PFSK-1 (cell line): ENCODE data around the gene GPR37L1.

Source experiments
- FOXP2 ChIP-seq: optimal IDR thresholded peaks from 2 replicates; pipeline ENCODE3; 2011; ENCODE audit warnings: borderline replicate concordance, control low read depth, inconsistent platforms; ENCODE audit not compliant: insufficient read depth; ENCODE audit errors: extremely low read length, extremely low read depth
- POLR2AphosphoS5 ChIP-seq: IDR thresholded peaks from 2 replicates; pipeline ENCODE4 v1.6.1; 2012; ENCODE audit warnings: low read depth, mild to moderate bottlenecking, control low read depth, low read length, moderate library complexity
- SIN3A ChIP-seq: IDR thresholded peaks from 2 replicates; pipeline ENCODE4 v1.6.1; 2012; ENCODE audit warnings: mild to moderate bottlenecking, low read length, moderate library complexity, borderline replicate concordance; ENCODE audit not compliant: insufficient read depth
- TAF1 ChIP-seq: IDR thresholded peaks from 2 replicates; pipeline ENCODE4 v1.6.1; 2012; ENCODE audit warnings: low read length, control low read depth, borderline replicate concordance; ENCODE audit not compliant: insufficient read depth
- TF ChIP-seq, protein P1 (sequence below), 2 experiments: IDR thresholded peaks; 2 replicates each; pipeline versions ENCODE4 v1.6.1 to v1.8.0; 2011 to 2012; ENCODE audit warnings: low read depth in 2 of 2, low read length in 2 of 2, control low read depth in 1 of 2, inconsistent platforms in 1 of 2, mild to moderate bottlenecking in 1 of 2, moderate library complexity in 1 of 2; ENCODE audit not compliant: insufficient read depth in 1 of 2

DNA sequence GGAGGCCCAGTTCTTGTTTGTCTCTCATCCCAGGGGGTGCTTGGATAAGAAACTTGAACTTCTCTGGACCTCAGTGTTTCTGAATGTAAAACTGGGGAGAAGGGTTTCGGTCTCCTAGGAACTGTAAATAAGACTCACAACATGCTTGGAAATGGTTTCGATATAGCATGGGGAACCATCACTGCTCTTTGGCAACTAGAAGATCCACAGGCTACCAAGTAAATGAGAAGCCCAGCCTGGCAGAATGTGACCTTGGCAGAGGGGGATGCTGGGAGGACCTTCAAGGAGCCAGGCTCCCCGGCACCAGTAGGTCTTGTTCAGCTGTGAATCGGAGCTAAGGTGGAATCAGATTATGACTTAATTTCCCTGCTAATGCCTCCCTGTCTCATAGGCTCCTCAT, 18.1 kb downstream of the GPR37L1 start:
- TF ChIP-seq, protein P1, sequence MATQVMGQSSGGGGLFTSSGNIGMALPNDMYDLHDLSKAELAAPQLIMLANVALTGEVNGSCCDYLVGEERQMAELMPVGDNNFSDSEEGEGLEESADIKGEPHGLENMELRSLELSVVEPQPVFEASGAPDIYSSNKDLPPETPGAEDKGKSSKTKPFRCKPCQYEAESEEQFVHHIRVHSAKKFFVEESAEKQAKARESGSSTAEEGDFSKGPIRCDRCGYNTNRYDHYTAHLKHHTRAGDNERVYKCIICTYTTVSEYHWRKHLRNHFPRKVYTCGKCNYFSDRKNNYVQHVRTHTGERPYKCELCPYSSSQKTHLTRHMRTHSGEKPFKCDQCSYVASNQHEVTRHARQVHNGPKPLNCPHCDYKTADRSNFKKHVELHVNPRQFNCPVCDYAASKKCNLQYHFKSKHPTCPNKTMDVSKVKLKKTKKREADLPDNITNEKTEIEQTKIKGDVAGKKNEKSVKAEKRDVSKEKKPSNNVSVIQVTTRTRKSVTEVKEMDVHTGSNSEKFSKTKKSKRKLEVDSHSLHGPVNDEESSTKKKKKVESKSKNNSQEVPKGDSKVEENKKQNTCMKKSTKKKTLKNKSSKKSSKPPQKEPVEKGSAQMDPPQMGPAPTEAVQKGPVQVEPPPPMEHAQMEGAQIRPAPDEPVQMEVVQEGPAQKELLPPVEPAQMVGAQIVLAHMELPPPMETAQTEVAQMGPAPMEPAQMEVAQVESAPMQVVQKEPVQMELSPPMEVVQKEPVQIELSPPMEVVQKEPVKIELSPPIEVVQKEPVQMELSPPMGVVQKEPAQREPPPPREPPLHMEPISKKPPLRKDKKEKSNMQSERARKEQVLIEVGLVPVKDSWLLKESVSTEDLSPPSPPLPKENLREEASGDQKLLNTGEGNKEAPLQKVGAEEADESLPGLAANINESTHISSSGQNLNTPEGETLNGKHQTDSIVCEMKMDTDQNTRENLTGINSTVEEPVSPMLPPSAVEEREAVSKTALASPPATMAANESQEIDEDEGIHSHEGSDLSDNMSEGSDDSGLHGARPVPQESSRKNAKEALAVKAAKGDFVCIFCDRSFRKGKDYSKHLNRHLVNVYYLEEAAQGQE (IDR thresholded peaks at IDR 0.05; ENCODE audit: insufficient read depth in 1 of 2, low read depth in 2 of 2, low read length in 2 of 2), result no peak
- TF ChIP-seq TAF1 (no peak), POLR2AphosphoS5 (no peak), SIN3A (no peak), FOXP2 (no peak)
